Islet precursor cell (in vitro differentiated cells): Measurements from ENCODE around the gene ANKS1A.
A peak's percentile ranks its signal among the peaks of the same experiment; 100 is the strongest.

Source experiments
- DNase-seq: peaks from one replicate; pipeline ENCODE4 v3.0.0-alpha.2; 2018

ANKS1A gene

DNA sequence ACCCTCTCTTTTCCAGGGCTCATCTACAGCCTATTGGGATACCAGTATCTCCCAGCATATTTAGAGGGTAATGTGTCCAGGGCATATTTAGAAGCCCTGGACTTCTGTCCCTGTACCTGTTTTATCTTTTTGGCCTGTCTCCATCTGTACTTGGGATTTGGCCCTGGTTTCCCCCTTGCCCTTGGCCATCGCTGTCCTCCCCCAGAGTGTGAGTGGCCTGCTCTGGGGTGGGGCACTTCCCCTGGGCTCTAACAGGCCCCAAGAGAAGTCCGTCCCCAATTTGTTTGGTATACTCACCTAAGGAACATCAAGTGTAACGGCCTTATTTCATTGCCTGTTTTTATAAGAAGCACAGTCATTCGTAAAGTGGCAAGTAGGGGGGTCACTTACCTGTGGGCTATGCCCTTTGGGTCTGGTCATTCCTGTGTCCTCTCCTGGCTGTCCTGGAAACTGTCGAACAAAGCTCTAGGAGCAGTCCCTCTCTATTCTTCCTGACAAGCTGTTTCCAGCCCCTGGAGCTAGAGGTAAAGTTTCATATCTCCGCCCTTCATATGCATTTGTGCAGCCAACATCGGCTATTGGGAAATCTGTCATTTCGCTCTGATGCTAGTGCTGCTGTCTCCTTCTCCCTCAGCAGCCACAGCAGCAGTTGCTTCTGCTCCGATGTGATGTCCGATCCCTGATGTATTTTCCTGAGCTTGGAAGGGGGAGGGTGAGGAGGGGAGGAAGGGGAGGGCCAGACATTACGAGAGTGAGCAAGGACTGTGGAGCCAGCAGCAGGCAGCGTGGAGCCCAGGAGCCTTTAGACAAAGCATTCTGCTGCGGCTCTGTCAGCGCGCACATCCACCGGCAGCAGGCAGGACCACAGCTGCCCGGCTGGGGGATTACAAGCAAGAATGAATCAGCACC, 168.6 kb downstream of the ANKS1A start:
- DNase-seq: peak; percentile 67

DNA sequence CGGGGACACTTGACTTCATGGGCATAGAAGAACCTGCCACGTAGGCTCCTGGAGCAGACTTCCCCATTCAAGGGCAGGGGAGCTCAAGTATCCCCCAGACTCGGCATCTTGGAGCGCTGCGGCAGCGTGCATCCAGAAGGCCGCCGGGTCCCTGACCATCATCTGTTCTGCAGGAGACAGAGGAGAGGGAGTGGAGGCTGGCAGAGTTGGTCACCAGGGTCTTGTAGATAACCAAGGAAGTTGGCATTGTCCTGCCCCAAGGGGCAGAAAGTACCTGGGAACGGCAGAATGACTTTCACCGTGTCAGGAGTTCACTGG, 169.3 kb downstream of the ANKS1A start:
- DNase-seq: no peak

DNA sequence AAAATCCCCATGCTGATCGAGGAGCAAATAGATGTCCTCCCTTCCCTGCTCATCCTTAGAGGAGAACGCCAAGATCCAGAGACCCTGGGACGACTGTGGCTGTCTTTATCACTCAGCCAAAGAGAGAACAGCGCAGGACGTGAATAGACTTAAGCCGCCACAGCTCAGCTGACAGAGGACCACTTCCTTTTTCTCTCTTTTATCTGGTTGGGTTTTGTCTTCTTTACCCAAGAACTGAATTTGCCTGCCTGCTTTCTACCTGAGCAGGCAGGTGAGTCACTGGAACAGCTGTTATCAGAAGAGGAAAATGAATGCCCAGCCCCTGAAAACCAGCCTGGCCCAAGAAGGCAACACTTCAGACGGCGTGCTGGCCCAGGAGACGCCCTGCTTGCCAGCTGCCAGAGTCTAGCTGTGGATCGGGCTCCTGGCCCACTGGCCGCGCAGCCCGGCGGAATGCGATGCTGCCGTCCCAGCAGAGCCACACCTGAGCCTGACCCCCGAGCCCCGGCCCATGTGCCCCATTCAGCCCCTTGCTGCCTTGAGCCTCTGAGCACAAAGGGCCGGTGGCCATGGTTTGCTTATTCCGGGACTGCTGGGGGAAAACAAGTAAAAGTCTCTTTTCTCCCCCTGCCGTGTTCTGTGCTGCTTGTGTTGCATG, 169.9 kb downstream of the ANKS1A start:
- no peak for DNase-seq

DNA sequence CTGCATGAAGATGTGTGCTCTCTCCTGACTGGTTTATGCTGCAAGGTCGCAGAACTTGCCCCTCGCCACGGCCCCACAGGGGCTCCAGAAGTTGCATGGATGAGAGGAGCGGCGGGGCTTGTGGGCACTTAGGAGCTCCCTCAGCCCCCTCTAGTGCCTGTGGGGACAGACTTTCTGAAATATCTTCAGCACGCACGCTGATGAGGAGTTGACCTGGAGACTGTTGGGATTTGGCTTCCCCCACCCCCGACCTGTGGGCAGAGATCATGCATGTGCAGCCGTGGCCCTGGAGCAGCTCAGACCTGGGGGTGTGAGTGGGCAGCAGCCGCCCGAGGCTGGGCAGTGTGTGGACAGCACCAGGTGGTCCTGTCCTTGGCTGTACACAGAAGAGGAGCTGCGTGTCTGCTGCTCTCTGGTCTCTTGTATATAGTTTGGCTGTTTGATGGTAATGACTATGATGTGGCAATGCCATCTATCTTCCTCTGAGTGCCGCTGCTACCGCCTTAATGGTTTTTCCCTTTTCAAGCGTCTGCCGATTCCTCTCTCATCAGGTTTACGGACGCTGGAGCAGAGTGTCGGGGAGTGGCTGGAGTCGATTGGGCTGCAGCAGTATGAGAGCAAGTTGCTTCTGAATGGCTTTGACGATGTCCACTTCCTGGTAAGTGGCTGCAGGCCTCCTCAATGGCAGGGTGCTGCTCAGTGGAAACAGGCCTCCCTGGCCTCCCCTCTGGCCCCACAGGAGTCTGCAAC, 170.7 kb downstream of the ANKS1A start:
- no peak for DNase-seq

DNA sequence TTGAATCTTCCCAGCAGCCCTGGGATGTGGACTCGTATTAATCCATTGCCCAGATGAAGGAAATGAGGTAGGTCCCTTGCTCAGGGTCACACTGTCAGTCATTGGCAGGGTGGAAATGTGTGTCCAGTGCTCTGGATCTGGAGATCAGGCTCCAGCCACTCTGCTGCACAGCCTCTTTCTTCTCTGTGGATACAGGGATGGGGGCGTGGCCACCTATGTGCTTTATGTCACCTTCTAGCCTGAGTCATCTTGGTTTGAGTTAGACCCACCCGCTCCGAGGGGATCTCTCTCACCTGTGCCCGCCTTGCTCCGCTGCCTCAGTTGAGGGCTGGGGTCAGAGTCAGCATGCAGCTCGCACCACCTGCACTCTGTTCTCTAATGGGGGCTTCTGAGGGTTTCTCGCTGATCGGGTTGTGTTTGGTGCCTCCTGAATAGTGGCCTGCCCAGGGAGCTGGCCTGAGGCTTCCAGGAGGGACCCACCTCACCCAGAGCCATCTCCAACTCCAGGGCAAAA, 172.1 kb downstream of the ANKS1A start:
- no peak for DNase-seq

DNA sequence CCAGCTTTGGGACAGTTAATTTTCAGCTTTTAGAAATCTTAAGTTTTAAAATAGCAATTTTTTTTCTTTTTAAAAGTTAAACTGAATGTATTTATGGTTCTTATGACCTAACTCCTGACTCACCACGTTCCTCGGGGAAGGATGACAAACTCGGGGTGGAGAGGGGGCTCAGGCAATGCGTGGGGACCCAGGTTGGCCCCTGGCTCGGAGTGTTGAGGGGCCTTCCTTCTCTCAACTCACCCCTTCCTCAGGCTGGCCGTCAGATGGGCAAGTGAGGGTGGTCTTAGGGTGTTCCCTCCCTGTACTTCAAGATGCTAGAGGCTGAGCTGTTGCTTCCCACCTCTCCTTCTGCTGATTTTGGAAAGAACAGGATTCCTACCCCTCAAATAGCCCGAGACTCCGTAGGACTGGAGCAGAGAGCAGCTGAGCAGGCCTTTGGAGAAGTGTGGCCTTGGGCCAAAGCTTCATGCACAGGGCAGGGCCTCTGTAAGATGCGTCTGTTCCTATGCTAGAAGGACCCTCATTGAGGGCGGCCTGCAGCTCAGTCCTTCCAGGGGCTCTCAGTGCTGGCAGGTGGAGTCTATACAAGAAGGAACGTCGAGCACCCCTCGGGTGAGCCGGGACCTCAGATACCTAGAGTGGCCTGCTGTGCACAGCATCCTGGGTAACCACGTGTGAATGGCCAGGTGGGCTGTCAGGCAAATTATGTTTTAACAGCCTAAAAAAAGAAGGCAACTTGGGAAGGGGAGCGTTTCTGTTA, 172.8 kb downstream of the ANKS1A start:
- DNase-seq: no peak

DNA sequence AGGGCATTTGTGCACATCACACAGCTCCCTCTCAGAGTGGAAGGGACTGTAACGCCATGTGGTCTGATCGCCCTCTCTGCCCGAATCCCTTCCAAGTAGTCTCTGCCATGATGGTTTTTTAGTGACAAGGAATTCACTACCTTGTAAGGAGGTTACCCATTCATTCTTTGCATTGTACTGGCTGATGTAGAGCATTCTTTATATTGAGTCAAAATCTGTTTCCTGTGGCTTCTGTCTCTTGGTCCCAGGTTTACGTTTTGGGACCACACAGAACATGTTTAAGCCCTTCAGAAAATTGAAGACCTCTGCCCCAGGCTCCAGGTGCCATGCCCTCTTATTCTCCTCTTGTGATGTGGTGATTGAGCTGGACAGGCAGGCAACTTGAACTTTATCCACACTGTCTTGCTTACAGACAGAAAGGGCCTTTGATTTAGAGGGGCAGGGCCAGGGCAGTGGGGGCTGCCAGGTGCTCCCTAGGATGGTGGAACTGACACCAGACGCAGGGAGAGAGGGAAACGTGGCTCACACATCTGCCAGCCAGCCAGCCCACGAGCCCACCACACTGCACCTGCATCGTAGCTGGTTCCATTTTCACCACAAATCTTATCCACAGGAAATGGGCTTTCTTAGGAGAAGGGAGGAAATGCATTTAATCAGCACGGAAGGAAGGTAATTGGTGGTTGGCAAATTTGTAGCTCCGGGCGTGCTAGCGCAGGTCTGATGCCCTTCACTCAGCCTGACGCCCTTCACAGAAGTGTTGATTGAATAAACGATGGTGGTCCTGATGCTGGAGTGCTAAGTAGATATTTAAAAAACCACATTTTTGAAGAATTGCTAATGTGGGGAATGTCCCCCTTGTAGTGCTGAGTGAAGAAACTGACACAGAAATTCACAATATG, 173.9 kb downstream of the ANKS1A start:
- DNase-seq: no peak

DNA sequence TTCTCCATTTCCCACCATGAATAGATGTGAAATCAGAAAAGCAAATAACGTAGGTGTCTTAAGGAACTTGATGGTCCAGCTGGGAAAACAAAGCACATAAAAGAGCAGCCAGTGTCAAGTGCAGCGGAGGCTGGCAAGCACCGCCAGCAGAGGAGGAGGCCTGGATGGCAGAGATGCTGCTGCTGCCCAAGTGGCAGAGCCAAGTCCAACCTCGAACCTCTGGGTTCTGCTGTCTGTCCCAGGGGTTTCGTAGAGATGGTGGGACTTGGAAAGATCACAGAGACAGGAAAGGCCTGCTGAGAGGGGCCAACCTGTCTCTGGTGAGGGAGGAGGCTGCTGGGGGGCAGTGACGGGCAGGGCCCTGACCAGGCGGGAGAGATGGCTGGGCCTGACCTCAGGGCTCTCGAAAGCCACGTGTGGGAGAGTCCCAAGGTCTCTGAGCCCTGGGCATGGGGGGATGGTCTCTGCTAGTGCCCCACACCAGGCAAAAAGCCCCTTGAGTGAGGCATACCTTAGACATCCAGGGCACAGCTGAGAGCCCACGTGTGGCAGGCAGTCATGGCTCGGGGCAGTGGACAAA, 174.7 kb downstream of the ANKS1A start:
- no peak for DNase-seq

DNA sequence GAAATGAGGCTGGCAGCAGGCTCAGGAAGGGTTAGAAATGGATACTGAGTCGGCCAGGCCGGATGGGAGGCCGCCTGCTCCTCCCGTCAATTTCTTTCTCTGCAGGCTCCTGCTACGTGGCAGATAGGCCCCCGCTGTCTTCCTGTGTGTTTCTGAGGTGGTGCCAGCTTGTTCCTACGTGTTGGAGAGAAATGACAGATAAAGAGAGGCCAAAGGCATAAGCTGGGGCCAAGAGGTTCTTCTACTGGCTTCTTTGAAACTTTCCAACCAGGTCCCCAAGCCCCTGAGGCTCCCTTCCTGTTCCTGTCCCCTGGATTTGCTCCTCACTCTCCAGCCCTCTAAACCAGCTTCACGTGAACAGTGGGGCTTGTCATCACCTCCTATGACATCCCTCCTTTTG, 175.2 kb downstream of the ANKS1A start:
- no peak for DNase-seq

DNA sequence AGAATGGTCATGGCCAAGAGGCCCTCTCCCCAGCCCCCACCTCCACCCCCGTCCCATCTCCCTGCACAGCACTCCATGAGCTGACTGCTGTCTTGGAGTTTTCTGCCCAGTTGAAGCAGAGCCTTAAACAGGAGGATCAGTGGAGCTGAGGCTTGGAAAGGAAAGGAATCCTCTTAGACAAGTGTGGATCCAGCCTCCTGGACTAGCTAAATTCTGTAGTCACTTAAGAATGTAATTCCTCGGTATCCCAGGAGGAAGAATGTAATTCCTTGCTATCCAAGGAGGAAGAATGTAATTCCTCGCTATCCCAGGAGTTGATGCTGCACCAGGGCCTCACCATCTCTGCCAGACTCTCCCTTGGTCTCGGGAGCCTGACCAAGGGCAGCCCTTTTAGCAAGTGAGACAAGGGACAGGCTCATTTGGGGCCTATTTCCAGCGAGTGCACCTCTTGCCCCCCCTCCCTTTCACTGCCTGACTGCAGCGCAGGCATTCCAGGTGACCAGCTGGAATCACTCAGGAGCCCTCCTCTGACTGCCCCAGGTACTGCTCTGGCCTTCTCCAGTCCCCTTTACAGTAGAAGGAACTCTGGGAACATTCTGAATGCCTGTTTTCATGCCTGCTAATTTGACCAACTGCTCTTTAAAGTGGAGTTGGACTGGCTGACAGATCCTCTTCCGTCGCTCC, 175.8 kb downstream of the ANKS1A start:
- DNase-seq: no peak

DNA sequence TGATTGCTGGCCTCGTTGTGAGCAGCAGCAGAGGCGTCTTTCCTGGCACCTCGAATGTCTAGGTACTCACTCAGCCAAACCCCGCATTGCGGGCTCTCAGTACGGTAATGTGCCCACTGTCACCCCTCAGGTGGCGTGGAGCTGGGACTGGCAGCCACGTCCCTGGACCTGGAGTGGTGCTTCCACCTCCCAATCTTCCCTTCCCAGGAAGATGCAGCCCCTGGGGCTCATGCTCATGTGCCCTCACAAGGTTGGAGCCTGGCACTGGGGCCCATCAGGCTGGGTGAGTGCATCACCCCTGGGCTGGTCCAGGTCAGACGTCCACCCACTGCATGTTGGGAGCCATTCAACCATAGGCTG, 176.4 kb downstream of the ANKS1A start:
- no peak for DNase-seq

DNA sequence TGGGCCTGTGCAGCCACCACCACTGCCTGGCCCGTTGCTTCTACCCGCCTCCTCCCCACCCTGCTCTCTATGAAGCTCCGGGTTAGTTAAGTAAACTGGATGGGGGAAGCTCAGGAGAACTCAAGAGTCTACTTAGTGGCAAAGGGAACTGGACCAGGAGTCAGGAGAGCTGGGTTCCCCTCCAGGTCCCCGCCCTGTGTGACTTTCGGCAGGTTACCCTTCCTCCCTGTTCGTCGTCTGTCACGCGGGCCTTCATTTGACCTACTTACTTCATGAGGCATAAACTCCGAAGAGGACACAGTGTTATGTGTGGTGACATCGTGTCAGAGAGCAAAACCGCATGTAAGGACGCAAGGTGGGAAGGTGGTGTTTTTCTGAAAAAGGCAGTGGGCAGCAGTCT, 176.8 kb downstream of the ANKS1A start:
- DNase-seq: no peak

DNA sequence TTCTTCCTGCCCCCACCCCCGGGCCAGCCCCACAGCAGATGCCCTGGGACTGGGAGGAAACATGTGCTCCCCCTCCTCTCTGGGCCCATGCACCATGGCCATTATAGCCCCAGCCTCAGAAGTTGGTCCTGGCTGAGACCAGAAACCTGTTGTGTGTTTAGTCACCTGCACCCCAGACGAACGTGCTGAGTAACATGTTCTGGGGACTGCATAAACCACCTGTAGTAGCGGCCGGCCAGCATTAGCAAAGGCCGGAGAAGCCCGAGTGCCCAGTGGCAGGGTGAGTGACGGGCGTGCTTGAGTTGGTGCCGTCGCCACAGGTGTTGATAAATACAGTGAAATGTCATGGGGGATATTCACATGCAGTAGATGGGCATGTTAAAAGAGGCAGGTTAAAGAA, 178.2 kb downstream of the ANKS1A start:
- DNase-seq: no peak

DNA sequence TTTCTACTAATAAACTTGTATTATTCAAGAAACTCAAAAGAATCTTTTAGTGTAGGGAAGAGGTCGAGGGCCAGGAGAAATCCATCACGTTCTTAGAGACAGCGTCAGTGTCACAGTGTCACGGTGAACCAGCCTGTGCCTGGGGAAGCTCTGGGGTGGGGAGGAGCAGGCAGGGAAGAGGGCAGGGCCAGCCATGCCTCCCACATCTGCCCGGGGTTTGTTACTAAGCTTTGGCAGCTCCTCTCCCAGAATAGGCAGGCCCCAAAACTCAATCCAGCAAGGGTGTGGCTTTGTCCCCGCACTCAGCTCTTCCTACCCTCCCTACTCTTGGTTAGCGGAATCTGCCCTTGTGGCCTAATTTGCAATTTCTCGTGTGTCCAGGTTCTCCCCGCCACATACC, 179.2 kb downstream of the ANKS1A start:
- no peak for DNase-seq

DNA sequence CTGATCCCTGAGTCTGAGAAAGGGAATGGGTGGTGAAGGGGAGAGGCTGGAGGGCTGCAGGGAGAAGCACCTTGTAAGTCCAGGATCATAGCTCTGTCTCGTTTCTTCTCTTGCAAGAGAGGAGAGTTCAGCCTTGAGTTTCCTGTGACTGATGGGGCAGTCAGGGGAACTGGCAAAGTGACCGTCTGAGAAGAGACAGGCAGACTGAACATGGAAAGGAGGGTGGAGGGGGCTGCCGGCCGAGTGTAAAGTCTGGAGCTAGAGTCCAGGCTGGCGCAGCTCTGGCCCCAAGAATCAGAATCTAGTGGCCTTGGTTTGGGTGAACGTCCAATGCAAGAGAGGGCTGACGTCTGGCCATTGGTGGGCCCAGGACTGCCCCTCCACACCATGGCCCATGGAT, 179.6 kb downstream of the ANKS1A start:
- DNase-seq: no peak

DNA sequence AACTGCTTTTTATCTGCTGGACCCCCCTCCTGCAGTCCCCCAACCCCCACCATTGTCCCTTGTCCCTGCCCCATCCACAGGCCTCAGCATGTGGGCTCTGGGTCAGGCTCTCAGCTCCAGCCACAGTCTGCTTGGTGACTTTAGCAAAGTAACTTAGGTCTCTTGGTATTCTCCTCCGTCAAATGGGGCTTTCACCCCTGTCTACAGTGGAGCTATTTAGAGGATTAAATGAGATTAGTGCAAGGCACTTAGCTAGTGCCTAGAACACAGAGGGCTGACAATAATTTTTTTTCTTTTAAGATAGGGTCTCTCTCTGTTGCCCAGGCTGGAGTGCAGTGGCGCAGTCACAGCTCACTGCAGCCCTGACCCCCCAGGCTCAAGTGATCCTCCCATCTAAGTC, 180.2 kb downstream of the ANKS1A start:
- no peak for DNase-seq

DNA sequence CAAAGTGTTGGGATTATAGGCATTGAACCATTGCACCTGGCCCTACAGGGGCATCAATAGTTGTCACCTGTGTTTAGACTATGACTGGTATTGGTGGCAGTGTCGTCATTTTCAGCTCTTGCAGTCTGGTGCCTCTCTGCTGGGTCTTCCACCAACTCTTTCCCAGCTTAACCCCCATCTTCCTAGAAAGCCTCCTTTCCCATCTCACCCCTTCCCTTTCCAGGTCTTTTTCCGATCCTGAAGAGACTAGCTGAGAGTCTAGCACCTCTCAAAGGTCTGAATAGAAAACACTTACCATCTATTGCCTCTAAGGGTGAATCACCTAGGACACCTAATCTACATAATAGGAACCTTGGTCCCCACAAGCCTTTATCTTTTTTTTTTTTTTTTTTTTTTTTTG, 181.1 kb downstream of the ANKS1A start:
- DNase-seq: no peak

DNA sequence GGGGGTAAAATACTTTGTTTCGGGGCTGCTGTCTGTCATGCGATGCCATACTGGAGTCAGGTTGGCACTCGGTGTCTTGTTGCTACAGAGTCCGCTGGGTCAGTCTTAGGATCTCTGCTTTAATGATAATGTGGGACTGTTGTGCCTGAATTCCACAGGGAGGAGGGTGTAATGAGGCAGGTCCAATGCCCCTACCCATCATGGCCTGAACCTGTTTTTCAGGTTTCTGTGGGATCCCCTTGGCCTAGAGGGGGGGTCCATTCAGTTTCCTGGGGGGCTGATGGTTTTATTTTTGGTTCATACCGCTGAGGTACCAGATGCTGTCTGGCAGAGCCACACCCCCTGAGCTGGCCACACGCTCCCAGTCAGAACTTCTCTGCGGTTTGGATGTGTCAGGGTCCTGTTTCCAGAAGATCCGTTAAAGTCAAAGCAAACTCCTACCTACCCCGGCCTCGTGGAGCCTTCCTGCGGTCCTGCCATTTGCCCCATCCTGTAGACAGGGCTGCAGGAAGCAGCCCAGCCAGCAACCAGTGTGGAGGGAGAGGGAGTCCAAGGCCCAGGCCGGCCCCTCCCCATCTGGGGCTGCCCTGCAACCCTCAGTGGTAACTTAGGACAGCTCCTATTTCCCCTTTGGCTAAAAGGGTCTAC, 182.4 kb downstream of the ANKS1A start:
- no peak for DNase-seq

DNA sequence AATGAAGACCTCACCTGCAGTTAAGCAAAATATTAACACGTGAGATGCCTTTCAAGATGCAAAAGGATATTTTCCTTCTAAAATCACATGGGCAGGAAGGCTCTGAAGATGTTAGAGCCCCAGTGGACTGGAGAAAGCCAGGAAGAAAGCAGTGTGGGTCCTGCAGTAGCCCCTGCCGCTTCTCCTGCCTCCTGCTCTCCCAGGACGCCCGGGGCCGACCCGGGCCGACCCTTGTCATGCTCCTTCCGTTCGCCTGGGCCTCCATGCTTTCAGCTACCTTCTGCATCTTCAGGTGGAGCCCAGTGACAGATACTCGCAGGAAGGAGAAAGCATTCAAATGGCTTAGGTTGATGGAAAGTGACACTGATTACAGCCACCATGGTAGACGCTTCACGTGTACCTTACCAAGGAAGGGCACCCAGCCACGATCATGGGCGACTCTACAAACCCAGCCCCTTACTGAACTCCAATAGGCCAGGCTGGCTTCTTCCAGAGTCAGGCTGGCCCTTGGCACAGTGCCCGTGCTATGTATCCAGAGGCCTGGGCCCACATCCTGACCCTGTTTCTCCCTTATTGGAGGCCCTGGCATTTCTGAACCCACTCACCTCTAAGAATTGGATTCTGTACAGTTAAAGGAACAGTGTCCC, 183.1 kb downstream of the ANKS1A start:
- no peak for DNase-seq

DNA sequence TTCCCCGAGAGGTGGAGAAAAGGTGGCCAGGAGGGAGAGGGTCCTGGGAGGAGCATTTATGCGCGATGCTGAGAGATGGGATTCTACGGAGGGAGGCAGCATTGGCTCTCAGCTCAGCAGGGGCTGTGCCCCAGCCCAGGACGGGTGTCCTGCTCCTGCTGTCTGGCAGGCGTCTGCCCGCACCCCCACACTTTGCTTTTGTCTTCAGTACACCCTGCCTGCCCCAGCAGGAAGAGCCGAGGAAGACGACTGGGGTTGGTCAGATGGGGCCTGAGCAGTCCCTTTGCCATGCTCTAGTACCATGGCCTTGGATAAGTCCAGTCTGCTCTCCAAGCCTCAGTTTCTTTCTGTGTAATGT, 183.6 kb downstream of the ANKS1A start:
- DNase-seq: no peak
